Gastrocnemius medialis (tissue), 4 donors: Measurements from ENCODE around the gene FYB1. TPM values are rescaled to one million over a fixed set of nuclear protein-coding genes. Genes with fewer than 3 reads are reported as not detected.

Experiments
- ATAC-seq, 2 donors: fragments of 150-250 bp; one replicate each; pipeline ENCODE4 v1.9.1; 2016
- DNase-seq, 2 donors: peaks; one replicate each; pipeline ENCODE4 v3.0.0-alpha.2; 2019
- H3K27ac ChIP-seq, 4 donors: fragments of 200-600 bp; sonication (generic); 1 replicate in 1 of 4; 2 replicates in 3 of 4; pipeline ENCODE4 v1.5.1; 2016 to 2018; ENCODE audit warnings: mild to moderate bottlenecking in 2 of 4, moderate library complexity in 1 of 4
- H3K27me3 ChIP-seq, 3 donors: fragments of 200-600 bp; sonication (generic) in 2 of 3; 1 replicate in 1 of 3; 2 replicates in 2 of 3; pipeline versions ENCODE4 v1.5.1 to v1.6.0; 2016 to 2019; ENCODE audit warnings: mild to moderate bottlenecking in 1 of 3, moderate library complexity in 1 of 3
- H3K36me3 ChIP-seq, 2 donors: fragments of 200-600 bp; sonication (generic) in 1 of 2; one replicate each; pipeline ENCODE4 v1.5.1; 2017 to 2018
- H3K4me1 ChIP-seq, 2 donors: fragments of 200-600 bp; sonication (generic) in 1 of 2; one replicate each; pipeline ENCODE4 v1.5.1; 2016 to 2017; ENCODE audit warnings: mild to moderate bottlenecking in 2 of 2
- H3K4me3 ChIP-seq, 4 donors: fragments of 200-600 bp; sonication (generic) in 3 of 4; 1 replicate in 1 of 4; 2 replicates in 3 of 4; pipeline ENCODE4 v1.5.1; 2016 to 2019; ENCODE audit warnings: mild to moderate bottlenecking in 2 of 4
- H3K9me3 ChIP-seq, 3 donors: fragments of 200-600 bp; sonication (generic) in 2 of 3; 1 replicate in 1 of 3; 2 replicates in 2 of 3; pipeline ENCODE4 v1.5.1; 2016 to 2019
- CTCF ChIP-seq, 5 experiments: fragments of 450-650 bp in 3 of 5; fragments of 200-600 bp in 2 of 5; sonication (generic) in 2 of 5; IDR thresholded peaks in 4 of 5; conservative IDR thresholded peaks in 1 of 5; 1 replicate in 4 of 5; 2 replicates in 1 of 5; pipeline ENCODE4 v1.5.1; 2016 to 2019; ENCODE audit warnings: antibody characterized with exemption in 5 of 5, mild to moderate bottlenecking in 3 of 5, moderate library complexity in 3 of 5
- POLR2A ChIP-seq, 2 donors: fragments of 450-650 bp; IDR thresholded peaks; one replicate each; pipeline ENCODE4 v1.6.1; 2017; ENCODE audit warnings: antibody characterized with exemption in 2 of 2, mild to moderate bottlenecking in 2 of 2, moderate library complexity in 2 of 2
- in situ Hi-C, 4 donors: fragments of 200-750 bp; cut with MboI; loops; one replicate each; pipeline versions ENCODE4 v1.15.0 to v1.8.0; 2017; ENCODE audit warnings: low sequenced_read_pairs in 4 of 4
- intact Hi-C: fragments of 100-400 bp; cut with DNase I; formaldehyde crosslinking; loops from one replicate; pipeline ENCODE4 v1.15.1; 2023; ENCODE audit warnings: low total_unique reads
- total RNA-seq, 4 donors: library from RNA; depleted of rRNA; stranded (reverse); fragments of >200 nt; gene quantifications; one replicate each; pipeline versions ENCODE4 v1.1.0 to v1.2.3, GENCODE V29; 2016

FYB1 gene
- total RNA-seq, 4 donors from 2014 or later: 1.1 to 5.6 (median 2.6) TPM

- TF ChIP-seq CTCF (IDR thresholded peaks at IDR 0.05 in 4 of 5, conservative IDR thresholded peaks at IDR 0.05 in 1 of 5): no peak
- TF ChIP-seq POLR2A (IDR thresholded peaks at IDR 0.05): no peak
- intact Hi-C loops (no loop called here), in situ Hi-C loops (no loop called here)
- DNase-seq: no peak
- Histone ChIP-seq H3K27ac (no peak overlapping the region), H3K4me1 (no peaks in the 10 kb centered on the region), H3K36me3 (no peaks in the 10 kb centered on the region), H3K4me3 (no peak overlapping the region), H3K27me3 (no peaks in the 10 kb centered on the region), H3K9me3 (no peaks in the 10 kb centered on the region)
- no peak for ATAC-seq
These were observed 43.6 kb upstream of the FYB1 start for GRCh38 chr5:39262981-39263380.

- H3K27ac ChIP-seq: no peak overlapping the region
- DNase-seq (no peak), ATAC-seq (no peak)
- no peaks in the 10 kb centered on the region for H3K27me3 ChIP-seq
- H3K4me1 ChIP-seq: no peaks in the 10 kb centered on the region
- H3K36me3 ChIP-seq: no peaks in the 10 kb centered on the region
- H3K9me3 ChIP-seq: no peaks in the 10 kb centered on the region
- in situ Hi-C loops: no loop called here
- H3K4me3 ChIP-seq: no peak overlapping the region
- no peak for TF ChIP-seq CTCF (IDR thresholded peaks at IDR 0.05 in 4 of 5, conservative IDR thresholded peaks at IDR 0.05 in 1 of 5)
- TF ChIP-seq POLR2A (IDR thresholded peaks at IDR 0.05): no peak
- intact Hi-C loops: no loop called here
These were observed 40.7 kb upstream of the FYB1 start for GRCh38 chr5:39260095-39260494.

- intact Hi-C loops: no loop called here
- no peaks in the 10 kb centered on the region for H3K4me1 ChIP-seq
- no peak for DNase-seq
- TF ChIP-seq POLR2A (IDR thresholded peaks at IDR 0.05) (no peak), CTCF (IDR thresholded peaks at IDR 0.05 in 4 of 5, conservative IDR thresholded peaks at IDR 0.05 in 1 of 5) (no peak)
- no peaks in the 10 kb centered on the region for H3K27me3 ChIP-seq
- no peak for ATAC-seq
- in situ Hi-C loops: no loop called here
- no peaks in the 10 kb centered on the region for H3K9me3 ChIP-seq
- H3K27ac ChIP-seq: no peak overlapping the region
- H3K4me3 ChIP-seq: no peak overlapping the region
- no peaks in the 10 kb centered on the region for H3K36me3 ChIP-seq
These were observed 38.2 kb upstream of the FYB1 start for GRCh38 chr5:39257554-39257953.

- Histone ChIP-seq H3K4me1 (no peaks in the 10 kb centered on the region), H3K4me3 (no peak overlapping the region), H3K9me3 (no peaks in the 10 kb centered on the region), H3K27me3 (no peaks in the 10 kb centered on the region), H3K27ac (no peak overlapping the region), H3K36me3 (no peaks in the 10 kb centered on the region)
- ATAC-seq (no peak), DNase-seq (no peak)
- no peak for TF ChIP-seq CTCF (IDR thresholded peaks at IDR 0.05 in 4 of 5, conservative IDR thresholded peaks at IDR 0.05 in 1 of 5)
- intact Hi-C loops: no loop called here
- in situ Hi-C loops: no loop called here
These were observed 37.3 kb upstream of the FYB1 start for GRCh38 chr5:39256477-39257235.

- no peak for DNase-seq
These were observed 36.0 kb upstream of the FYB1 start for GRCh38 chr5:39255406-39255805.

More at GRCh38 chr5:39255406-39255805, 36.0 kb upstream of the FYB1 start:
- intact Hi-C loops: no loop called here
- Histone ChIP-seq H3K4me3 (no peak overlapping the region), H3K4me1 (no peaks in the 10 kb centered on the region), H3K27ac (no peak overlapping the region), H3K36me3 (no peaks in the 10 kb centered on the region), H3K27me3 (no peaks in the 10 kb centered on the region), H3K9me3 (no peaks in the 10 kb centered on the region)
- no peak for ATAC-seq
- in situ Hi-C loops: no loop called here
- no peak for TF ChIP-seq POLR2A (IDR thresholded peaks at IDR 0.05)
- no peak for TF ChIP-seq CTCF (IDR thresholded peaks at IDR 0.05 in 4 of 5, conservative IDR thresholded peaks at IDR 0.05 in 1 of 5)
